ENCODE results near the gene DDIT4L.
"Not testable (repeated sequence)": the region's sequence is repeated elsewhere in the genome, so short reads cannot be mapped to it uniquely, and the experiment has no call there.

DDIT4L gene, protein sequence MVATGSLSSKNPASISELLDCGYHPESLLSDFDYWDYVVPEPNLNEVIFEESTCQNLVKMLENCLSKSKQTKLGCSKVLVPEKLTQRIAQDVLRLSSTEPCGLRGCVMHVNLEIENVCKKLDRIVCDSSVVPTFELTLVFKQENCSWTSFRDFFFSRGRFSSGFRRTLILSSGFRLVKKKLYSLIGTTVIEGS

DNA sequence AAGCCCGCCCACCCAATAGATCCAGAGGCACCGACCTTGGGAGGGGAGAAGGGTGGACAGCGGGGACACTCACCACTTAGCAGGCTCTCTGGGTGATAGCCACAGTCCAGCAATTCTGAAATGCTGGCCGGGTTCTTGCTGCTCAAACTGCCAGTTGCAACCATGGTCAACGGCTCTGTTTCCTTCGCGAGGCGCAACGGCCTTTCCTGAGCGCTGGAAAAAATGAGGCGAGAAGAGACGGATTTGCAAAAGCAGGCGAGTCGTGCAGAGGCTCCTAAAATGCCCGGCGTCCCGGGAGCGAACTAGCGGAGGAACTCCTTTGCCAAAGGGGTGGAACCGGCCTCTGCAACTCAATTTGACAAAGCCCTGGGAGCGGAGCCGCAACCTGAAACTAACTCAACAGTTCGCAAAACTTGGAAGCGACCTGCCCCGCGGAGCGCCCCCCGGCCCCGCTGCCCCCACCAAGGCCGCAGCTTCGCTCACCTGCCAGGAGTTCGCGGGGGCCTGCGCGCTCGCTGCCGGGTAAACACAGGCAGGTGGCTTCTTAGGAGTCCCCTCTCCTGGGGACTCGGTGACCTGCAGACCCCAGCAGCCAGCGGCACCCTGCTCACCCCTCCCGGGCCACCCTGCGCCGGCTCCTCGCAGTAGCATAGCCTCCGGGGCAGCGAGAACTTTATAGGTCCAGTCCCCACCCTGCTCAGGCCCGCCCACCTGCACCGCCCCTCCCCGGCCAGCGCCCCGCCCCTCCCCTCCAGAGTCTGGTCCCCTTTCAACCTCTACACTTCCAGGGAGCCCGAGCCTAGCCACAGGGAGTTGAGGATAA is at the start of gene DDIT4L:
Gene DDIT4L, minus strand, starts transcription at position 649 of the 823 bp plus-strand sequence. Its CDS starts 485 bp downstream, at position 164.
- DNase-seq (ENCODE audit: low read depth) = no peak

DNA sequence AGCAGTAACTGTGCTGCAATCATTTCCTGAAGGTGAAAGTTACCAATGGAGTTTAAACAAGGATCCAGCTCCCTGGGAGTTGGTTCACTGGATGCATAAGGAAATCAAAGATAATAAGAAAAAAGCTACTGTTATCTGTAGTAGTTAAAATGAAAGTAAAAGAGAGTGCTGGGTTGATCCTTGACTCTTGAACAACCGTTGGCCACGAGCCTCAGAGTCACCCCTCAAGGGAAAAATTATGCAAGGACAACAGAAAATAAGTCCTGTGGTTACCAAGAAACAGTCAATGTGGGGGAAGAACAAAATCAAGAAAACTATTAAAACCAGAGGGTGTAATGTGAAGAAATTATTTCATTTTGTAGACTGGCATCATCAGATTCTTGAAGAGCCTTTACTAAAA is 49.7 kb upstream of the DDIT4L start:
- no peak for DNase-seq (ENCODE audit: low read depth)

DNA sequence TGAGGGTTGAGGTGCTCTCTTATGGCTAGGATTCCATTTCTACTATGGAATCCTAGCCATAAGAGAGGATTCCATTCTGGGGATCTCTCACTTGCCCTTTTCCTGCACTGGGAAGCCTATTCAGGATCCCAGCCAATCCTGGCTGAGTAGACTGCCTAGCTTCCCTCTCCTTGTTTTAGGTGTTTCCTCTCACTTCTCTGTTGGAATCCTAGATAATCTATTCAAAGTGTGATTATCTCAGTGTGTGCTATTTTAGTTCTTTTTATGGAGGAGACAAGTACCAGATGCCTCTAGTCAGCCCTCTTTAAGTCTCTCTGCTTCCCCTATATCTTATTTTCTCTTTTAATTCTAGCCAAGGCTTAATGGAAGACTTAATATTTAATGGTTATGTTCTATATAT is 34.5 kb upstream of the DDIT4L start:
- no peak for DNase-seq (ENCODE audit: low read depth)

DNA sequence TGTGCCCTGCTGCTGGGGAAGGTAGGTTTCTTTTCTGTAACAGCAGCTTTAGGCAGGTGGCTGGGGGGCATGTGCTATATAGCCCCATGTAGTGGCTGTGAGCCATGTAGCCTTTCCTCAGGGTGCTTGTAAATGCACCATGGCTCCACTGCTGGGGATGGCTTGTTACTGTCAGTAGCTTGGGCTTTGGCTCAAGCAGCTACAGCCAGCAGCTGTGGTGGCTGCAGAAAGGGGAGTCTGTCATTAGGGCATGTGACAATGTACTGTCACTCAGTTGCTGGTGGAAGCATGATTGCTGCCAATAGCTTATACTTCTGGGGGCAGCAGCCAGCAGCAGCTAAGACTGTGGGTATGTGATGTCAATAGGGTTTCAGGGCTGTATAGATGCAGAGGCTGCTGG is 33.9 kb upstream of the DDIT4L start:
- no peak for DNase-seq (ENCODE audit: low read depth)

DNA sequence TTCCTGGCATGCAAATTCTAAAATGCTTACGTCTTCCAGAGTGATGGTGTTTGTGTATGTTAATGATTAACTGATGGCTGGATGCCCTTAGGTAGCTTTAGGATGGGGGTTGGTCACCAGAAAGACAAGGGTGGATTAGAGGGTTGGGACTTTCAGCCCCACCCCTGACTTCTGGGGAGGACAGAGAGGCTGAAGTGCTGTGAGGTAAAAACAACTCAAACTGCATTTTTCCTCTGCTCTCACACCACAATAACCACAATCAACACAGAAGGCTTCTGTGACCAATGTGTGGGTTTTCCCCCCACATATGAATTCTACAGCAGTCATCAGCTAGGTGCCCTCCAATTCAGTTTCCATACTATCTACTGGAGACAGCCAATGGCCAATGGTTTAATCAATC is 18.7 kb upstream of the DDIT4L start:
- no peak for DNase-seq (ENCODE audit: low read depth)

DNA sequence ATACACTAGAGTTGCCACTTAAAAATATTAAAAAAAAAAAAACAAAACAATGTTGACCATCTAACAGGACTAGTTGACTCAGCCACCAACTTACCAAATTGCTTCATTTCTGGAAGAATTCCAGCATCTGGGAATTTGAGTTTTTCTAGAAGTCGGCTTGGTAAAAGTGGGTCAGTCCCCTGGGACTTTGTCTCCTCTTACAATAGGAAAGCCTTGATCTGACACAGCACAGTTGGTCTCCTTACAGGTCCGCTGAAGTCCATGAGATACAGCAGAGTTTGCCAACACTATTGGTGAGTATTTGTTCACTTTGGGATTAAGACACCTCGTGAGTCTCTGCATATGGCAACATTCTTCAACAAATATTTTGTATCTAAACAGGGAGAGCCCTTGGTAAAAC is 18.2 kb upstream of the DDIT4L start:
- DNase-seq (ENCODE audit: low read depth) = no peak

DNA sequence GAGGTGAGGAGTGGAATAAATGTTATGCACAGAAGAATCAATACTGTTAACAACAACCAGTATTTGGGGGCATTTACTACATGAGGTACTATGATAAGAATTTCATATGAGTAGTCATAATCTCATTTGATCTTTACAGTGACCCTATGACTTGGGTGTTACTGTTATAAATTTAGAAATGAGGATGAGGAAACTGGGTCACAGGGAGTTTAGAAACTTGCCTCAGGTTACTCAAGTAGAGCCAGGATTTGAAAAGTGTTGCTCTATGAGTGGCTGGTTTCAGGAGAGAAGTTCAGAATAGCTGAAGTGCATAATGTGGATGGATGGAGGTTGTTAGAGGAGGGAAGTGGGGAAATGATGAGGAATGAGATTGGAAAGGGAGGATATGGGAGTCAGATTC is 16.6 kb upstream of the DDIT4L start:
- DNase-seq (ENCODE audit: low read depth) = no peak

DNA sequence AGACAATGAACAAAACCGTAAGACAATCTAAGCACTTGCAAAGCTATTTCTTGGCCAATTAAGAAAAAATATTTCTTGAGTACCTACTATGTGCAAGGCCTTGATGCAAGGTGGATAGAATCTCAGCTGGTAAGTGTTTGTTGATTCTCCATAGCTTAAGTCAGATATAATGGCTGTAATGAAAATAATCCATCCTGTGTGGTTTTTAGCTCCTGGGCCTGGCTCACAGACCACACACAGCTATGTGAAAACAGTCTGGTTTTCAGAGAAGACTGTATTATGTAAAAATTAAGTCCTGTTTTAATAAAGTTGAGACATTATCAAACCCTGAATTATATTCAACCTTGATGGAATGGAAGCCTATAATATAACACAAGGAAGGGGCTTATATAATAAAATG is 7.8 kb upstream of the DDIT4L start:
- DNase-seq (ENCODE audit: low read depth) = no peak

DNA sequence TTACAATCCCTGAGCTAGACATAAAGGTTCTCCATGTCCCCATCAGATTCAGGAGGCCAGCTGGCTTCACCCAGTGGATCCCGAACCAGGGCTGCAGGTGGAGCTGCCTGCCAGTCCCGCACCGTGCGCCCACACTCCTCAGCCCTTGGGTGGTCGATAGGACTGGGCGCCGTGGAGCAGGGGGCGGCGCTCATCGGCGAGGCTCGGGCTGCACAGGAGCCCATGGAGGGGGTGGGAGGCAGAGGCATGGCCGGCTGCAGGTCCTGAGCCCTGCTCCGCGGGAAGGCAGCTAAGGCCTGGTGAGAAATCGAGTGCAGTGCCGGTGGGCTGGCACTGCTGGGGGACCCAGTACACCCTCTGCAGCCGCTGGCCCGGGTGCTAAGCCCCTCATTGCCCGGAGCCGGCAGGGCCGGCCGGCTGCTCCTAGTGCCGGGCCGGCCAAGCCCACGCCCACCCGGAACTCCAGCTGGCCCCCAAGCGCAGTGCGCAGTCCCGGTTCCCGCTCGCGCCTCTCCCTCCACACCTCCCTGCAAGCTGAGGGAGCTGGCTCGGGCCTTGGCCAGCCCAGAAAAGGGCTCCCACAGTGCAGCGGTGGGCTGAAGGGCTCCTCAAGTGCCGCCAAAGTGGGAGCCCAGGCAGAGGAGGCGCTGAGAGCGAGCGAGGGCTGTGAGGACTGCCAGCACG is 6.3 kb upstream of the DDIT4L start:
- DNase-seq (ENCODE audit: low read depth) = not testable (repeated sequence)

DNA sequence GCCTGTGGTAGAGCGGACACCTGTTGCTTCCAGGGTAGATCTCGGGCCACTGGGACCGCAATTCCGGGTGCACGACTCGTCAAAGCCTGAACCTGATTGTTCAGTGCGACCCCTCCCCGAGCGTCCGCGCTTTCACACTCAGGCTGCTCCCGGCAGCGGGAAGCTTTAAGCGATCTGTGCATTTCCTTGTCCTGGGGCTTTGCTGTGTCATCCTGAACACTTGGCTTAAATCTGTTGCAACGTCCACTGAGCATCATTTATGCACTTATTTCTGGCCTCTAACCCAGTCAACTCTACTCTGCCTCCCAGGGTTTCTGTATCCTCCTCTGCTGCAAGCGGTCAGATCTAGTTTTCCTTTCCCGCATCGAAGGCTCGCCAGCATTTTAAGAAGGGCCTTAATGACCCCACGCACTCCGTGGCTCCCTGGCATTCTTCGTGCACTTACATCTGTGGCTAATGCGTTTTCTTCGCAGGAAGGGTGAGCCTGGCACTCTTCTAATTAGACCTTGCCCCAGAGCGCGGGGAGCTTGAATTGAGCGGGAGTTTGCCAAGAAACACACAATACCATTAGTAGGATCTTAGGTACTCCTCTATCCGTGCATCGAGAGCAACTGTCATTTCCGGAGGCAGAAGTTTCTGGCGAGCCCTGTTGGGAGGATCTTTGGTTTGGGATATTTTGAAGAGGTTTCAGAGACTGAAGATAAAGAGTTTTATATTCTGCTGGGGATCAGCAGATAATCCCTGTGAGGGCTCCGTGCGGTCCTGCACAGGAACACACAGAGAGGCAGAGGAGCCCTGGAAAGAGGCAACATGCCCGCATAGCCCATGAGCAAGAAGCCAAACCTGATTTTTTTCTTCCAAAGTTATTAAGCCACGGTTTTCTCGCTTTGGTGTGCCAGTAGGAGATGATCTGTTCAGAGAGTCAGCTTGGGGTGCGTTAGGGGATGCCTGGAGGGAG is 654 bp upstream of the DDIT4L start:
- no peak for DNase-seq (ENCODE audit: low read depth)

DNA sequence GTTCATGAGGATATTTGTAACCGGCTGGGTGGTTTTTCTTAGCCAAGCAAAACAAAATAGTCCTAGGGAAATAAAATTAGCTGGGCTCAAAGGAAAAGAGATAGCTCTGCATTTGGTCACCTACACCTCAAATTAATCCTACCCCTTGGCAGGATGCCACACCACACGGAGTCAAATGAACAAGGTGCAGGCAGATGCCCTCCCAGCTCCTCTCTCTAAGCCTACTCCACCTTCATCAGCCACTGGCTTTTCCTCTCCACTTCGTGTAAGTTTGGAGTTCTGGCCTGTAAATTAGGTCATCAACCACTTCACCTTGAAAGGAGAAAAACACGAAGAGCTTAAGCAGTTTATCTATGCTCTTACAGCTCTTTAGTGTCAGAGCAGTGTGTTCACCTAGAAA is 1.4 kb downstream of the DDIT4L start:
- DNase-seq (ENCODE audit: low read depth) = no peak

DNA sequence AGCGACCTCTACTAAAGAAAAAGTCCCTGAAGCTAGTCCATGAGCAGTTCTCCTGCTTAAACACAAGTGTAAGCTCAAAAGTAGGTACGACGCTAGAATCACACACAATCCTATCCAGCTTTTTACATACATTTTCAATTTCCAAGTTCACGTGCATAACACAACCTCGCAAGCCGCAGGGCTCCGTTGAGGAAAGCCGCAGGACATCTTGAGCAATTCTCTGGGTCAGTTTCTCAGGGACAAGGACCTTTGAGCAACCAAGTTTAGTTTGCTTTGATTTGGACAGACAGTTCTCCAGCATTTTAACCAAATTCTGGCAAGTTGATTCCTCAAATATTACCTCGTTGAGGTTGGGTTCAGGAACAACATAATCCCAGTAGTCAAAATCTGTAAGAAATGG is 2.5 kb downstream of the DDIT4L start:
- DNase-seq (ENCODE audit: low read depth) = no peak

DNA sequence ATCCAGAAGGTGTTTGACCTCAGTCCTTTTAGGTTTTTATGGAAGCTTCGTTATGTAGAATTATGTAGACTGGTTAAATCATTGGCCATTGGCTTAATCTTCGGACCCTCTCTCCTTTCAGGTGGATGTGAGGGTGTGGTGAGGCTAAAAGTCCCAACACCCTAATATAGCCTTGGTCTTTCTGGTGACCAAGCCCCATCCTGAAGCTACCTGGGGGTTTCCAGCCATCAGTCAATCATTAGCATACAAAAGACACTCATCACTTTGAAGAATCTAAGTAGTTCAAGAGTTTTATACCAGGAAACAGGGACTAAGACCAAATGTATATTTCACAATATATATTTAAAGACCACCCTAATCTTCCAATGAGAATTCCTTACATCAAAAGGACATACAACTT is 5.5 kb downstream of the DDIT4L start:
- DNase-seq (ENCODE audit: low read depth) = no peak

DNA sequence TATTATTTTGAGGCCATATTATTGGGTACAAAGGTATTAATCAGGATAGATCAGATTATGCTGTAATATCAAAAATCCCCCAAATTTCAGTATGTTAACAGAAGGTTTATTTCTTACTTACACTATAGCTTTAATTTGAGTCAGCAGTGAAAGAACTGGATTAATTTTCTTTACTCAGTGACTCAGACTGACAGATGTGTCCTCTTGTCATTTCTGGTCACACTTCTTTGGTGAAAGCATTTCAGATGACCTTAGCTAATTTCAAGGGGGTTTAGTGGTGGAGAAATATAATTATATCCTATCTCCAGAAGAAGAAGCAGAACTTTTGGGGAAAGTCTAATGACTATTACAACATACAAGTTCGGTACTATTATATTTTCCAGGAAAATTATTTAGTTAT is 12.4 kb downstream of the DDIT4L start:
- DNase-seq (ENCODE audit: low read depth) = no peak

DNA sequence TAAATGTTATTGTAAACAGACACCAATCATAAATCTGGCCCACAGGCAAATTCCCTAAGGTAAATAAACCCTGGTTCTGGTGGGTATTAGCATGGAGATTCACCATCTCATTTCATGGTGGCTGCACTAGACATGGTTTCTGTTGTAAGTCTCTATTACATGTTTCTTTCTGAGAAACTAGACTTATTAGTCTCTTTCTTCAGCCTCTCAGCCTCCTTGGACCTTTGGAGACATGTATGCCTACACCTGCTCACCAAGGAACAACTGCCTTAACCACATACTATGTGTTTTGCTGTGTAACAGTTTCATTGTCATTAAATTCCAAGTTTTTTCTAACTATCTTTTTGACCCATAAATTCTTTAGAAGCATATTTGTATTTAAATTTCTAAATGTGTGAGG is 13.1 kb downstream of the DDIT4L start:
- DNase-seq (ENCODE audit: low read depth) = no peak

DNA sequence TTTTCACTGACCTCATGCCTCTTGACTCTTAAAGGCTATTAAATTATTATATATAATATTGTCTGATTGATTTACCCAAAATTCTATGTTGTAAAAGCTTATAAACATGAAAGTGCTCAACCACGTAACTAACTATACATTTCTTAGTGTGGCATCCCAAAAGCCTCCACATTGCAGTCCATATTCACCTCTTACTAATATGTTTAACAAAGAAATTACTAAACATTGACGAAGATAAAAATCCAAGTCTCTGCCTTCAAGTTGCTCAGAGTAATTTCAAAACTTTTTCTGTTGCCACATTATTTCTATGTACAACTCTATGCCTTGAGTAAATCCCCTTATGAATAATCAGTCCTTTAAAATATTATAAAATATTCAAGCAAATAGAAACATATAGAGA is 14.4 kb downstream of the DDIT4L start:
- DNase-seq (ENCODE audit: low read depth) = no peak

DNA sequence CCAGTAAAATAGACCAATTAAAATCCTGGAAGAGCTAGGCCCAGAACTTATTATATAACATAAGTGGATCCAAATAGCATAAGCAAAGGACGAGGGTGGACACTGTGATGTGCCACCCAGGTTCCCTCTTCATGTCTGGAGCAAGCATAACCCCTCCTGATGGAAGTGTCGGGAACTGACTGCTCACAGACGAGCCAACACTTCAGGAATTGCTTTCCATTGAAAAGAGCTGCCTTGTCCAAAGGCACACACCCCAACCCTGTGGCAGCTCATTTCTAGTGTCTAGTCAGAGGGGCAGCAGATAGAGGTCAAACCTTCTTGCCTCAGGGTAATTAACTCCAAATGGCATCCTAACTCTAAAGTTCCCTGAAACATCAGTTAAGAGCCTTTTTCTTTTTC is 15.3 kb downstream of the DDIT4L start:
- no peak for DNase-seq (ENCODE audit: low read depth)

DNA sequence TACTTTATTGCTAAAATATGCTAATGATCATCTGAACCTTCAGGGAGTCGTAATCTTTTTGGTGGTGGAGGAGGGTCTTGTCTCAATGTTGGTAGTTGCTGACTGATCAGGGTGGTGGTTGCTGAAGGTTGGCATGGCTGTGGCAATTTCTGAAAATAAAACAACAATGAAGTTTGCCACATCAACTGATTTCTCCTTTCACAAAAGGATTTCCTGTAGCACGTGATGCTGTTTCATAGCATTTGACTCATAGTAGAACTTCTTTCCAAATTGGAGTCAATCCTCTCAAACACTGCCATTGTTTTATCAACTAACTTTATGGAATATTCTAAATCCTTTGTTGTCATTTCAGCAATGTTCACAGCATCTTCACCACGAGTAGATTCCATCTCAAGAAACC is 19.3 kb downstream of the DDIT4L start:
- no peak for DNase-seq (ENCODE audit: low read depth)

DNA sequence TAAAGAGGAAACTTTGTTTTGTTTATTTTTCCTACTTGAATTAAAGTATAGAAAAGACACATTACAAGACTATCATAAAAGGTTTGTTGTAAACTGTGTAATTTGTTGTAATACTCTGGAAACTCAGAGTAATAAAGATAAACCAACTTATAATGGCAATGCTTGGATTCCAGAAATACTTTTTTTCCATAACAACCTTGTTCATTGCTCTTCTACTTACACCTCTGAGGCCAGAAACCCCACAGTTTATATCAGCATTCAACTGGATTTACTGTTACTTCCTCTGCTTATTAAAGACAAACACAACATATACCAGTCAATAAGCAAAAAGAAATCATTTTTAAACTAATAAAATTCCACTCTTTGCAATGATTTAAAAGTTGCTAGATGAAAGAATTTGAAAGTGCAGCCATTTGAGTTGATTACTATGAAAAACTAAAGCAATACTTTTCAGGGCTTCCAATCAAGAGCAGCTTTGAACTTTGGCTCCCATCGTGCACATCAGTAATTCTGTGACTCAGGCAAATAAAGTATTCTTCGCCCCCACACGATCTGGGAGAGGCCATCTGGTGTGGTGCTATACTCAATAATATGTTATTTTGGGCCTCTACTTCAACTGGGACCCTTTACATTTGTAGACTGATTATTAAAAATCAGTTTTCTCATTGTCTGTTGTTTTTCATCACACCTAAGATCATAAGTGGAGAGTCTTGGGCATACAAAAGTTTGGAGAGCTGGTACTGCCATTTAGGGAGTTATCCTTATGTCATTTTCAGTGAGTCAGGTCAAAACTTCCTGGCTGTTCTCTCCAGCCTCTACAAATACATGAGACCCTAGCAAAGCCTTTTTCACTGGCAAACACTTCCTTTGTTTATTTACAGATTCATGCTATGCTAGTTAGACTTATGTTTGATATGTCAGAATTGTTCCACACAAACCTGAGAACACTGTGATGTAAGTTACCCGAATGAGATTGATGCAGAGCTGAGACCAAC is 20.5 kb downstream of the DDIT4L start:
- DNase-seq (ENCODE audit: low read depth) = no peak

DNA sequence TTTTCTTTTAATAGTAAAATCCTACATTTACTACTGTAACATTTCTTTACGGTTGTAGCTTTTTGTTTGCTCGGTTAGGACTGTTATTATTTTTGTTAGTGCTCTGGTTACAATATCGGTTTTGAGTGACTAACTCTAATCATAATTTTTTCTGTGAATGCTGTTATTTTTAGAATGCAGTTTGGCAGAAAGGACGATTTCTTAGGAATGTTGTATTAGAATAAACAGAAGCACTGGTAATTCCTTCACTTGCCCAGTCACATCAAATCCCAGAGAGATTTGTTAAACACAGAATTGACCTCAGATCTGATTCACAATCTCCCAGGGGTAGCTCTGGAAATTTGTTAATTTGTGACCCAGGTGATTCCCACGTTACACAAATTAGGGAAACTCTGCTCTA is 21.7 kb downstream of the DDIT4L start:
- DNase-seq (ENCODE audit: low read depth) = no peak

All from stimulated activated CD8-positive, alpha-beta memory T cell treated with anti-CD3 and anti-CD28 coated beads, Interleukin-7, amount 100 ng/mL, for 24 hours (primary cell).